Keratinocyte (primary cell): ENCODE results near the gene EYS.
A peak's percentile ranks its signal among the peaks of the same experiment; 100 is the strongest.

ENCODE experiments used
- EZH2 ChIP-seq: IDR thresholded peaks from one replicate; pipeline ENCODE4 v1.6.1; 2012; ENCODE audit warnings: inconsistent platforms, mild to moderate bottlenecking, low read length, moderate library complexity
- TF ChIP-seq, protein P1 (sequence below), 3 experiments: IDR thresholded peaks in 1 of 3; conservative IDR thresholded peaks in 1 of 3; optimal IDR thresholded peaks in 1 of 3; 2 replicates in 2 of 3; 3 replicates in 1 of 3; pipeline versions ENCODE3 to v1.5.1; 2011; ENCODE audit warnings: low read length in 3 of 3, mild to moderate bottlenecking in 3 of 3, moderate library complexity in 2 of 3, control low read depth in 1 of 3, inconsistent platforms in 1 of 3; ENCODE audit not compliant: insufficient read depth in 2 of 3; ENCODE audit errors: extremely low read depth in 1 of 3

DNA sequence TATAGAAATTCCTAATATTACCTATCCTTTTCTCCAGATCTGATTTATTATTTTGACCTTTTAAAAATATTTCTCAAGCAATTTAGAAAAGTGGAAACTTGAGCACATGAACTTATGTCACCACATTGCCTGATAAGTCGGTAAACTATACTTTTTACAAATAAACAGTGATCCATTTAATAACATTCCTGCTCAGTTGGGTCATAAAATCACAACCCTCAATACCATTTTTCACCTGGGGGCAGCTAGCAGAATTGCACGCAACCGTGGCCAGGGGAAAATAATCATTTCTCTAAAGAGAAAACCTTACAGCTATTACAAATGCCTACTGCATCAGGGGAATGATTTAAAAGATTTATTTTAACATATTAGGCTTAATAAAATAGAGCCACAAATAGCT, 1456.9 kb downstream of the EYS start:
- TF ChIP-seq, protein P1, sequence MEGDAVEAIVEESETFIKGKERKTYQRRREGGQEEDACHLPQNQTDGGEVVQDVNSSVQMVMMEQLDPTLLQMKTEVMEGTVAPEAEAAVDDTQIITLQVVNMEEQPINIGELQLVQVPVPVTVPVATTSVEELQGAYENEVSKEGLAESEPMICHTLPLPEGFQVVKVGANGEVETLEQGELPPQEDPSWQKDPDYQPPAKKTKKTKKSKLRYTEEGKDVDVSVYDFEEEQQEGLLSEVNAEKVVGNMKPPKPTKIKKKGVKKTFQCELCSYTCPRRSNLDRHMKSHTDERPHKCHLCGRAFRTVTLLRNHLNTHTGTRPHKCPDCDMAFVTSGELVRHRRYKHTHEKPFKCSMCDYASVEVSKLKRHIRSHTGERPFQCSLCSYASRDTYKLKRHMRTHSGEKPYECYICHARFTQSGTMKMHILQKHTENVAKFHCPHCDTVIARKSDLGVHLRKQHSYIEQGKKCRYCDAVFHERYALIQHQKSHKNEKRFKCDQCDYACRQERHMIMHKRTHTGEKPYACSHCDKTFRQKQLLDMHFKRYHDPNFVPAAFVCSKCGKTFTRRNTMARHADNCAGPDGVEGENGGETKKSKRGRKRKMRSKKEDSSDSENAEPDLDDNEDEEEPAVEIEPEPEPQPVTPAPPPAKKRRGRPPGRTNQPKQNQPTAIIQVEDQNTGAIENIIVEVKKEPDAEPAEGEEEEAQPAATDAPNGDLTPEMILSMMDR (optimal IDR thresholded peaks at IDR 0.05 in 1 of 3, IDR thresholded peaks at IDR 0.05 in 1 of 3, conservative IDR thresholded peaks at IDR 0.05 in 1 of 3; ENCODE audit: extremely low read depth in 1 of 3, insufficient read depth in 2 of 3, low read length in 3 of 3): peak in 1 of 3 experiments; percentile 14
- TF ChIP-seq EZH2: no peak
